GM18502 (cell line): ENCODE measurements around the gene GTF3A.
A peak's percentile ranks its signal among the peaks of the same experiment; 100 is the strongest.

Experiments used
- ATAC-seq: cut with Tn5 transposase; IDR thresholded peaks from one replicate; pipeline ENCODE4 v1.9.1; 2021; ENCODE audit warnings: mild to moderate bottlenecking; ENCODE audit not compliant: unreplicated experiment, poor library complexity

GTF3A gene

GRCh38 chr13:27442071-27442647, 17.7 kb downstream of the GTF3A start:
- no peak for ATAC-seq

DNA sequence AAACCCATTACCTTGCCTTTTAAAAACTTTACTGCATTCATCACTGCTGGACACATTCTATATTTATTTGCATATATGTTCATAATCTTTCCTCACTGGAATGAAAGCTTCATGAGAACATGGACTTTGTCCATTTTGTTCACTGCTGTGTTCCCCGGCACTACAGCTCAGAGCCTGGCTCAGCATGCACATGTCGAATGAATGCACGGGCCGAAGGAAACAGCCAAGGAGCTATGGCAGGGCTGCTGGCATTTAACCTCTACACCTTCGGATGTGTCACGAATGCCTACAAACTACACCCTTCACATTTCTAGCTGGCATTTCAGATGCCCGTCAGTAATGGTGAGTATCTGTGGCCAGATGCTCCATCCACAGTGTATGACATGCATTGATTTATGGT, 18.4 kb downstream of the GTF3A start:
- ATAC-seq, result no peak

DNA sequence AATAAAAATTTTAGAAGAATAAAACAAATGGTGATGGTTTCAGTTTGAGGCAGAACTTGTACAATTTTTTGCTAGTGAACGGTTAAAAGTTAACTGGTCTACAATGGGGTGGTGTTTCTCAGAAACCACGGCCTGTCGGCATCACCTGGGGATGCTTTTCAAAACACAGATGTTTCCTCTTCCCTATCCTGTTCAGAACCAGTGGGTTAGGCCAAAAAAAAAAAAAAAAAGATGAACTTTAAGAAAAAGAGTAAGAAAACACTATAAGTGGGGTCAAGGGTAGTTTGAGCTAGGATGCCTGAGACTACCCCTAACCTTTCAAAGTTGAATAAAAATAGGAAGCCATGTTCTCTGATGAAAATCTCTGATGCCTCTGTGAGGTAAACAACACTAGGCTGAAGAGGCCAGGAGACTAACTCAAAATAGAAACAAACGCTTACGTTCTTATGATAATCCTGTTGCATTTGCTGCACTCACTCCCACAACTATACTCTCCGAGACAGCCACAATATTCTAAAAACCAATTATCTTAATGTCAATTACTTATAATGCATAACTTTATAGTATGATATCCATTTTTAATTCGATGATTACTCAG, 22.7 kb downstream of the GTF3A start:
- ATAC-seq, result no peak

GRCh38 chr13:27448308-27448707, 23.9 kb downstream of the GTF3A start:
- no peak for ATAC-seq

DNA sequence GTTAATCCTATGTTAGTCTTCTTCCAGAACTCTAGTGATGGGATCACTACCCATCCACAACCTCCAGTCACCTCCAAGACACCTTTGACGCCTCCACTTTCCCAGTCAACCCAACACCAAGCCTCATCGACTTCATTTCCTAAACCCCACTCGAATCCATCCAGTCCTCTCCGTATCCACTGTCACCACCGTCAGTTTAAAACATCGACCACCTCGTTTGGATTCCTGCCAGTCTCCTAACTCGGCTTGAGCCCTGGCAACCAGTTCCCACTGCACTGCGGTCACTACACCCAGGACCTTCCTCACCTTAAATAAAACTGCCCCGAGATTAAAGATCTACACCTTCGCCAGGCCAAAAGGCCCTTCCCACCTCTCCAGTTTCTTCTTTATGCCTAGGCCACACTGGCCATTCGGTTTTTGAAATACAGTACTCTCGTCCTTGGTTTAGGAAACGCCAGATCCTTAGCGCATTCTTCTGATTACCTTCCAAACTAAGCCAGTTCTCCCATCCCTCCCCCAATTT, 24.7 kb downstream of the GTF3A start:
- no peak for ATAC-seq

DNA sequence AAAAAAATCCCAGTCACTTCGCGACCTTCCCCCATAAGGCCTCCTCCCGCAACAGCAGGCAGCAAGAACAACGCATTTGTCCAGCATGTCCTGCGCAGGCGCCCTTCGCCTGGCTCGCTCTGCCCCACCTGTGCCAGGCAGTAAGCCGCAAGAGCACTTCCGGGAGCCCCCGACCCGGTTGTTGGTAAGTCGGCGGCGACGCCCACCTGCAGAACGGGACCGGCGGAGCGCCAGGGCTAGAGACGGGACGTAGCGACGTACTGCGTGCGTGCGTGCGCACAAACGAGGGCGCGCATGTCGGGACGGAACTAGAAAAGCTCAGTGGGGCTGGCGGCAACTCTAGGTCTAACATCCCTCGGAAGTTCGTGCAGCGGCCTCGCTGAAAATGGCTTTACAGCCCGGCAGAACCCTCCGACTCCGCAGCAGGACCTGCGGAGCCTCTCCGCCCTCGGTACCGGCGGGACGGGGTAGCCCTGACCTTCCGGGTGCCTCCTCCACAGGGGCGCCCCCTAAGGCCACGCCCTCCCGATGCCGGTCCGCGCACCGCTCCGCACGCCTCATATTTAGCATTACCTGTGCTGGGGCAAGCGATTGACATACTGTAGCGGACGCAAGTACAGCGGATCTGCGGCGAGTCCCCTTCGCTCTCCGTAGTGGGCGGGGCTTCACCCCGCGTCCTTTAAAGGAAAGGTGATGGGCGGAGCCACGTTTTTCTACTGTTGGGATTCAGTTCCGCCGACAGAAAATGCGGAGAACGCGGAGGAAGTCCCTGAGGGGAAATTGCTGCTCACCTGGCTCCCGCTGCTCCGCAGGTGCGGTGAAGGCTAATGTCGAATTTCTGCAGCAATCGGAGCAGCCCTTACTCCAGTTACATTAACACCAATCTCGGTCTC, 25.8 kb downstream of the GTF3A start, which contains the start of gene MTIF3:
Gene MTIF3, minus strand, starts transcription at position 629 of the 893 bp plus-strand sequence. CDS start 10,116 bp downstream, outside the sequence.
- ATAC-seq, result peak; percentile 89

GRCh38 chr13:27450921-27451471, 26.6 kb downstream of the GTF3A start:
- ATAC-seq, result no peak

DNA sequence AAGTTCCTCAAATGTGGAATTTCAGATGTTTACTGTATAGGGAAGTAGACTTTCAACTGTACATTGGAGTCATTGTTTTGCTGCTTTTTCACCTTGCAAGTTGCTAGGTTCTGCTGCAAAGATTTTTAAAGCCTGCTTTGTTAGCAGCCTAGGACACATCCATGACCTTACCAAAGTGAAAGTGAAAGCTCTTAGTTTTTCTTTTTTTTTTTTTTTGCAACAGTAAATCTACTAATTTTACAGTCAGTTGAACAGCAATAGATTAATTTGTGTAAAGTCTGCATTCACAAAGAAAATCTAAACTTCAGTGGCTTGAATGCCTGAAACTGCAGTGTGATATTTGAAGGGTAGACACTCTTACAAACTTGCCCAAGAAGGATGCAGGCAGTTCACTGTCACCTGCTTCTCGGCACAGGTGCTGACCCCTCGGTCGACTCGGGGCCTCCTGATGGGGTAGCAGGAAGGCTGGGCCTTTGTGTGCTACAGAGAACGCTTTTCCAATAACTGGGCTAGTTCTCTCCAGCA, 31.0 kb downstream of the GTF3A start:
- ATAC-seq, result no peak

GRCh38 chr13:27461940-27462584, 37.6 kb downstream of the GTF3A start:
- ATAC-seq, result no peak

DNA sequence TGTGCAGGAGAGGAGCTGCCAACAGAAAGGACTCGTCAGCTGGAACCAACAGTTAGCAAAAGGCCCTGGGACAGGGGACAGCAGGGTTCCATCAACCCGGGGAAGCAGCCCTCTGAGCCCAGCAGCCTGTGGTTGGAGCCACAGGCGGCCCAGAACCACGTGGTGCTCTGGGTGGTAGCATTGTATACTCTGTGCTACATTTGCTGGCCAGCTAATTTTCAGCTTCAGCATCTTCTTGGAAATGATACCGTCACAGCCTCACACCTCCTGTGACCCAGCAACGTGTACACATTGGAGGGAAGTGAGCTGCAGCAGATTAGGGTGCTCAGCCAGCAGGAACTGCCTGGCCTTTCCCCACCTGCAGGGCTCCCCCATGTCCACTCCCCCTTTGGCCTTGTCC, 39.1 kb downstream of the GTF3A start:
- ATAC-seq, result no peak

- ATAC-seq, result no peak
Measured at GRCh38 chr13:27465611-27466010, 41.2 kb downstream of the GTF3A start.

- ATAC-seq, result no peak
Measured at GRCh38 chr13:27466513-27466912, 42.1 kb downstream of the GTF3A start.

- no peak for ATAC-seq
Measured at GRCh38 chr13:27470075-27470820, 45.8 kb downstream of the GTF3A start.

GRCh38 chr13:27472441-27472840, 48.0 kb downstream of the GTF3A start:
- ATAC-seq, result no peak

GRCh38 chr13:27472941-27473340, 48.5 kb downstream of the GTF3A start:
- no peak for ATAC-seq

GRCh38 chr13:27474751-27475268, 50.4 kb downstream of the GTF3A start:
- ATAC-seq, result no peak

DNA sequence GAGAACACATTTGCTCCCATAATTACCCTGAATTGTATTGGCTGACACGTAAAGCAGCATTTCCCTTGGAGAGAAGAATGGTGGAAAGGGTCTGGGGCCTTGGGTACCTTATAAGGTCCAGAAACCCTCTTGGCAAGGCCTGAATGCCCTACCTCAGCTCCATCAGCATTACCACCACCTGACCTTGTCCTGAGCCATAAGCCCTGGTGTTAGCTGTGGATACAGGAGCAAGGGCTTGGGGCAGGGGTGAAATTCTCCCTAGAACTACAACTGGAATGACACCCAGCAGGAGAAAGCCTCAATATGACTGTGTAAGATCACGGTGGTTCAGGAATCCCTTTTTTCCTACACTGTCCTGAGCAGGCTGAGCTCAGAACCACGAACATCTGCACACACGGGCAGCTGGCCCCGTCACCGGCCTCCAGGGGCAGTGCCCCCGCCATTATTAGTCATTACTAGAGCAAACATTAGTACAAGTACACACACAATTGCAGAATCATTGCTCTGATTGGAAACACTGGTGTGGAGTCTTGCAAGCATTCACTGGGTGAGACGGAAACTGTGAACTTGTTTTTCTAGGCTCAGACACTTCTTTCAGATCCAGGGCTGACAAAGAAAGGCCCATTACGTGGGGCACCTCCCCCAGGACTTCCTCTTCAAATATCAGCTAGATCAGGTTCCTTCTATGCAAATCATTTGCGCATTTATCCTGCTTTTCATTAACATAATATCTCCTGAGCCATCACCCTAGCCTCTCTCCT, 52.7 kb downstream of the GTF3A start:
- peak; percentile 76 for ATAC-seq

DNA sequence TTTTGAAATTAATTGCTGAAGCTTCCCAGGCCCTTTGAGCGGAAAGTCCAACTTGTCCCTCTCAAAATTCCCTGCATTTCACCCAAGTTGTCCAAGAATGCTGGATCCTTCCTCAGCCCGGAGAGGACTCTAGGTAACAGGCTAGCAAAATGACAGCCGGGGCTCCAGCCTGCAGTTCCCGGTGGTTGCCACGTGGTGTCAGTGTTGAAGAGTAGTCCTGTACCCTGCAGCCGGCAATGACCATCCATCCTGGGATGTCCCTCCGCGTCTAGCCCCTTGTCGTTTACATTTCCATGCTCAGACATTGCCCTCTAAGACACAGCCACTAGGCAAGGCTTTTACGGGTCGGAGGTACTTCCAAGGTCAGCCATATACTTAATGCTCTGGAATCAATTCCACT, 57.3 kb downstream of the GTF3A start:
- ATAC-seq, result no peak
